ENCODE data around the gene ERN1.

The ERN1 gene

DNA sequence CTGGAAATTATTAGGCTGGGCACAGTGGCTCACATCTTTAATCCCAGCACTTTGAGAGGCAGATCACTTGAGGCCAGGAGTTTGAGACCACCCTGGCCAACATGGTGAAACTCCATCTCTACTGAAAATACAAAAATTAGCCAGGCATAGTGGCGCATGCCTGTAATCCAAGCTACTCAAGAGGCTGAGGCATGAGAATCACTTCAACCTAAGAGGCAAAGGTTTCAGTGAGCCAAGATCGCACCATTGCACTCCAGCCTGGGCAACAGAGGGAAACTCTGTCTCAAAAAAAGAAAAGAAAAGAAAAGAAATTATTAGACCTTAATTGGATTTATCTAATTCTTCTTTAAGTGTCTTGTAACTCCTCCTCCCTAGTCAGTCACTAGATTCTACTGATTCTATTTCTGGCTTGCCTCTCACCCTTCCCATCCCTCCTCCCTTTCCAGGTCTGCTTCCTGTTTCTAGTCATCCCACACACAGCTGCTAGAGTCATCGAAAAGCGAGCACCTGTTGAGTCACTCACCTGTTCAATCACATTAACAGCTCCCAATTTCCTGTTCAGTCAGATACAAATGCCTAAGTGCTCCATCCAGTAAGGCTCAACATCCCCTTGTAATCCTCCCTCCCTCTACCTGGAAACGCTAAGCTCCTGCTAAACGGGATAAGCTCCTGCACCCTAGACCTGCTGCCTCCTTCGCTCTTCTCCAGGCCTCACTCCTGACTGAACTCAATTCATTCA, 34.6 kb downstream of the ERN1 start:
- Histone ChIP-seq H3K4me3 (ENCODE audit: low read length in 2 of 2) (no peak overlapping the region), H3K4ac (ENCODE audit: low read length) (no peak overlapping the region), H3K27me3 (ENCODE audit: control insufficient read depth in 3 of 3, insufficient read depth in 3 of 3, low read depth in 1 of 3, low read length in 3 of 3) (no peaks in the 10 kb centered on the region), H2BK5ac (ENCODE audit: low read length) (no peak overlapping the region), H2BK120ac (ENCODE audit: low read depth, low read length) (no peak overlapping the region), H3K14ac (ENCODE audit: low read length) (no peak overlapping the region), H4K91ac (ENCODE audit: low read depth, low read length, poor library complexity) (no peak overlapping the region), H3K36me3 (replicated peaks in 1 of 2; ENCODE audit: control insufficient read depth in 2 of 2, insufficient read depth in 2 of 2, low read length in 2 of 2) (peaks cover 0 to 13% of the 10 kb centered on the region in 2 donors), H3K79me1 (ENCODE audit: low read depth, low read length) (no peaks in the 10 kb centered on the region), H3K18ac (ENCODE audit: low read length) (no peak overlapping the region), H2BK12ac (ENCODE audit: low read length) (no peak overlapping the region), H3K4me1 (ENCODE audit: control insufficient read depth in 2 of 2, insufficient read depth in 1 of 2, low read depth in 1 of 2, low read length in 2 of 2) (peaks cover 0 to 2% of the 10 kb centered on the region in 2 donors), H2BK15ac (ENCODE audit: low read length) (no peak overlapping the region), H3K27ac (replicated peaks; ENCODE audit: low read length) (no peak overlapping the region), H3K4me2 (ENCODE audit: insufficient read depth, low read length, poor library complexity, severe bottlenecking) (no peak overlapping the region), H3K9ac (ENCODE audit: low read depth, low read length, poor library complexity) (no peak overlapping the region), H2AFZ (ENCODE audit: low read length) (no peak overlapping the region), H4K8ac (ENCODE audit: low read depth, low read length) (no peak overlapping the region), H3K23ac (ENCODE audit: low read depth, low read length, poor library complexity) (no peak overlapping the region), H2AK5ac (ENCODE audit: low read depth, low read length) (no peak overlapping the region), H3K9me3 (replicated peaks in 1 of 2; ENCODE audit: control insufficient read depth in 2 of 2, insufficient read depth in 1 of 2, low read depth in 1 of 2, low read length in 2 of 2) (peaks cover 0 to 9% of the 10 kb centered on the region in 2 donors)
- no peak for DNase-seq (ENCODE audit: low spot score)
- no CpG with 5 or more reads among the region's 7 CpGs for WGBS, 2 donors (ENCODE audit: extremely low coverage in 2 of 2, insufficient read length in 2 of 2, insufficient replicate concordance in 1 of 2)

DNA sequence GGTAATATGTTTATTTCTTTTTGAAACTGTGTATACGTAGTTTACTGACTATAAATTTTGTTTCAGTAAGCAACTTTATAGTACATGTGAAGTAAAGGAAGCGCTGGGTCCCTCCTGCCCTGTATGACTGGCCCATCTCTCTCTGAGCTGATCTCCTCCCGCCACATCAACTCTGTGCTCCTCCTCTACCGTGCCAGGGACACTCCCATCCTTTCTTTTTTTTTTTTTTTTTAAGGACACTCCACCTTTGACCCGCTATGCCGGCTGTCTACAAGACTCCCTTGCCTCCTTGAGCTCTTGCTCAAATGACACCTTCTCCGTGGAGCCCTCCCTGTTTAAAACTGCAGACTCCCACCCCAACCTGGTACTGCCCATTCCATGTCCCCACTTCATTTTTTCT, 35.5 kb downstream of the ERN1 start:
- H4K91ac ChIP-seq (ENCODE audit: low read depth, low read length, poor library complexity): no peak overlapping the region
- peaks cover 0 to 9% of the 10 kb centered on the region in 2 donors for H3K9me3 ChIP-seq (replicated peaks in 1 of 2; ENCODE audit: control insufficient read depth in 2 of 2, insufficient read depth in 1 of 2, low read depth in 1 of 2, low read length in 2 of 2)
- H3K9ac ChIP-seq (ENCODE audit: low read depth, low read length, poor library complexity): no peak overlapping the region
- no peaks in the 10 kb centered on the region for H3K79me1 ChIP-seq (ENCODE audit: low read depth, low read length)
- H3K27ac ChIP-seq (replicated peaks; ENCODE audit: low read length): no peak overlapping the region
- no peak overlapping the region for H3K23ac ChIP-seq (ENCODE audit: low read depth, low read length, poor library complexity)
- no peak overlapping the region for H3K14ac ChIP-seq (ENCODE audit: low read length)
- no peak overlapping the region for H2BK12ac ChIP-seq (ENCODE audit: low read length)
- DNase-seq (ENCODE audit: low spot score): no peak
- no peak overlapping the region for H2BK5ac ChIP-seq (ENCODE audit: low read length)
- H3K4me2 ChIP-seq (ENCODE audit: insufficient read depth, low read length, poor library complexity, severe bottlenecking): no peak overlapping the region
- no peak overlapping the region for H3K4ac ChIP-seq (ENCODE audit: low read length)
- no peaks in the 10 kb centered on the region for H3K27me3 ChIP-seq (ENCODE audit: control insufficient read depth in 3 of 3, insufficient read depth in 3 of 3, low read depth in 1 of 3, low read length in 3 of 3)
- H4K8ac ChIP-seq (ENCODE audit: low read depth, low read length): no peak overlapping the region
- WGBS, 2 donors (ENCODE audit: extremely low coverage in 2 of 2, insufficient read length in 2 of 2, insufficient replicate concordance in 1 of 2): no CpG with 5 or more reads among the region's 7 CpGs
- no peak overlapping the region for H3K4me3 ChIP-seq (ENCODE audit: low read length in 2 of 2)
- H3K18ac ChIP-seq (ENCODE audit: low read length): no peak overlapping the region
- no peak overlapping the region for H2BK15ac ChIP-seq (ENCODE audit: low read length)
- no peaks in the 10 kb centered on the region for H3K4me1 ChIP-seq (ENCODE audit: control insufficient read depth in 2 of 2, insufficient read depth in 1 of 2, low read depth in 1 of 2, low read length in 2 of 2)
- H2AK5ac ChIP-seq (ENCODE audit: low read depth, low read length): no peak overlapping the region
- H3K36me3 ChIP-seq (replicated peaks in 1 of 2; ENCODE audit: control insufficient read depth in 2 of 2, insufficient read depth in 2 of 2, low read length in 2 of 2): peaks cover 0 to 13% of the 10 kb centered on the region in 2 donors
- H2AFZ ChIP-seq (ENCODE audit: low read length): no peak overlapping the region
- no peak overlapping the region for H2BK120ac ChIP-seq (ENCODE audit: low read depth, low read length)

DNA sequence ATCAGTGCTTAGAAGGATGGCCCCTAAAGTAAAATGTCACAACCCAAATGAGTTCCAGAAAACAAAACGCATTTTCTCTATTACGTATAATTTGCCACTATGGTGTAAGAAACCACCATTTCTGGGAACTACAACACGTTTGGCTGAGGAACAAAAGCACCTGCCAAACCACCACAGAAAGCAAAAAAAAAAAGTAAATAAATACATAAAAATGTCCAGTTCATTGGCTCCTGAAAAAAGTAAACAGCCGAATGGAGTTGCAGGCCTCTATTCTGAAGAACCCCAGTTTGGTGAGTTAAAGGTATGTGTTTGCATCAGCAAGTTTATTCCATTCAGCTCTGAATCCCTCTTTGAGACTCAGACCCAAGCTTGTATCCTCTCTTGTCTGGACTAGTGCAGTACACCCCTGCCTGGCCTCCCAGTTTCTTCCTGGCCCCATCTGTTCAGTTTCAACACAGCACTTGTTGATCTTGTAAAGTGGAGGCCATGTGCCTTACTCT, 36.9 kb downstream of the ERN1 start:
- no peak overlapping the region for H3K4ac ChIP-seq (ENCODE audit: low read length)
- no peak overlapping the region for H3K9ac ChIP-seq (ENCODE audit: low read depth, low read length, poor library complexity)
- H4K8ac ChIP-seq (ENCODE audit: low read depth, low read length): no peak overlapping the region
- peaks cover 0 to 1% of the 10 kb centered on the region in 2 donors for H3K4me1 ChIP-seq (ENCODE audit: control insufficient read depth in 2 of 2, insufficient read depth in 1 of 2, low read depth in 1 of 2, low read length in 2 of 2)
- DNase-seq (ENCODE audit: low spot score): no peak
- H3K14ac ChIP-seq (ENCODE audit: low read length): no peak overlapping the region
- H3K27ac ChIP-seq (replicated peaks; ENCODE audit: low read length): no peak overlapping the region
- H3K18ac ChIP-seq (ENCODE audit: low read length): no peak overlapping the region
- no peak overlapping the region for H3K4me2 ChIP-seq (ENCODE audit: insufficient read depth, low read length, poor library complexity, severe bottlenecking)
- no CpG with 5 or more reads among the region's 4 CpGs for WGBS, 2 donors (ENCODE audit: extremely low coverage in 2 of 2, insufficient read length in 2 of 2, insufficient replicate concordance in 1 of 2)
- peaks cover 0 to 13% of the 10 kb centered on the region in 2 donors for H3K36me3 ChIP-seq (replicated peaks in 1 of 2; ENCODE audit: control insufficient read depth in 2 of 2, insufficient read depth in 2 of 2, low read length in 2 of 2)
- no peaks in the 10 kb centered on the region for H3K79me1 ChIP-seq (ENCODE audit: low read depth, low read length)
- peaks cover 0 to 9% of the 10 kb centered on the region in 2 donors for H3K9me3 ChIP-seq (replicated peaks in 1 of 2; ENCODE audit: control insufficient read depth in 2 of 2, insufficient read depth in 1 of 2, low read depth in 1 of 2, low read length in 2 of 2)
- H3K27me3 ChIP-seq (ENCODE audit: control insufficient read depth in 3 of 3, insufficient read depth in 3 of 3, low read depth in 1 of 3, low read length in 3 of 3): no peaks in the 10 kb centered on the region
- H2BK5ac ChIP-seq (ENCODE audit: low read length): no peak overlapping the region
- no peak overlapping the region for H2BK120ac ChIP-seq (ENCODE audit: low read depth, low read length)
- no peak overlapping the region for H2BK12ac ChIP-seq (ENCODE audit: low read length)
- no peak overlapping the region for H4K91ac ChIP-seq (ENCODE audit: low read depth, low read length, poor library complexity)
- H2BK15ac ChIP-seq (ENCODE audit: low read length): no peak overlapping the region
- H2AK5ac ChIP-seq (ENCODE audit: low read depth, low read length): no peak overlapping the region
- H2AFZ ChIP-seq (ENCODE audit: low read length): no peak overlapping the region
- no peak overlapping the region for H3K23ac ChIP-seq (ENCODE audit: low read depth, low read length, poor library complexity)
- H3K4me3 ChIP-seq (ENCODE audit: low read length in 2 of 2): no peak overlapping the region

DNA sequence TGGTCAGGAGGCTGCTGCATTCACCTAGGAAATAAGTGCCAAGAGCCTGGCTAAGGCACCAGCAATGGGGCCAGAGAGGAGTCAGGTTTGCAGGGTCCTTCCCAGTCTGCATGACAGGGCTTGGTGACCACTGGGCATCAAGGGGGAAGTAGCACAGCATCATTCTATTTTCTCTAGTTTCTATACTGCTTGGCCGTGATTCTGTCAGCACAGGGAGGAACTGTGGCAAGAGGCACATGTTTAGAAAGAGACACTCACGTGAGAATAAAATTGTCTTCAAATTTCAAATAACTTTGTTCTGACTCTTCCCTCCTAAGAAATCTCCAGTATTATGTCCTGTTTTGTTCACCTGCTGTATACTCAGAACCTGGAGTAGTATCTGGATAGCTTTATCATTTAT, 37.8 kb downstream of the ERN1 start:
- H4K91ac ChIP-seq (ENCODE audit: low read depth, low read length, poor library complexity): no peak overlapping the region
- H2BK12ac ChIP-seq (ENCODE audit: low read length): no peak overlapping the region
- no peak for DNase-seq (ENCODE audit: low spot score)
- H3K9me3 ChIP-seq (replicated peaks in 1 of 2; ENCODE audit: control insufficient read depth in 2 of 2, insufficient read depth in 1 of 2, low read depth in 1 of 2, low read length in 2 of 2): peaks cover 0 to 9% of the 10 kb centered on the region in 2 donors
- H3K4me2 ChIP-seq (ENCODE audit: insufficient read depth, low read length, poor library complexity, severe bottlenecking): no peak overlapping the region
- peaks cover 0 to 1% of the 10 kb centered on the region in 2 donors for H3K4me1 ChIP-seq (ENCODE audit: control insufficient read depth in 2 of 2, insufficient read depth in 1 of 2, low read depth in 1 of 2, low read length in 2 of 2)
- no peak overlapping the region for H3K27ac ChIP-seq (replicated peaks; ENCODE audit: low read length)
- no peaks in the 10 kb centered on the region for H3K79me1 ChIP-seq (ENCODE audit: low read depth, low read length)
- H2AK5ac ChIP-seq (ENCODE audit: low read depth, low read length): no peak overlapping the region
- H4K8ac ChIP-seq (ENCODE audit: low read depth, low read length): no peak overlapping the region
- H3K4ac ChIP-seq (ENCODE audit: low read length): no peak overlapping the region
- peaks cover 0 to 7% of the 10 kb centered on the region in 2 donors for H3K36me3 ChIP-seq (replicated peaks in 1 of 2; ENCODE audit: control insufficient read depth in 2 of 2, insufficient read depth in 2 of 2, low read length in 2 of 2)
- no peak overlapping the region for H2BK120ac ChIP-seq (ENCODE audit: low read depth, low read length)
- H3K9ac ChIP-seq (ENCODE audit: low read depth, low read length, poor library complexity): no peak overlapping the region
- WGBS, 2 donors (ENCODE audit: extremely low coverage in 2 of 2, insufficient read length in 2 of 2, insufficient replicate concordance in 1 of 2): no CpG with 5 or more reads among the region's 2 CpGs
- no peak overlapping the region for H3K23ac ChIP-seq (ENCODE audit: low read depth, low read length, poor library complexity)
- H3K27me3 ChIP-seq (ENCODE audit: control insufficient read depth in 3 of 3, insufficient read depth in 3 of 3, low read depth in 1 of 3, low read length in 3 of 3): no peaks in the 10 kb centered on the region
- H2BK15ac ChIP-seq (ENCODE audit: low read length): no peak overlapping the region
- H3K18ac ChIP-seq (ENCODE audit: low read length): no peak overlapping the region
- H3K4me3 ChIP-seq (ENCODE audit: low read length in 2 of 2): no peak overlapping the region
- H2BK5ac ChIP-seq (ENCODE audit: low read length): no peak overlapping the region
- no peak overlapping the region for H3K14ac ChIP-seq (ENCODE audit: low read length)
- no peak overlapping the region for H2AFZ ChIP-seq (ENCODE audit: low read length)
